A673 (cell line): Measurements from ENCODE around the gene KRTAP22-2. TPM values are rescaled to one million over a fixed set of nuclear protein-coding genes. Genes with fewer than 3 reads are reported as not detected.

ENCODE experiments used
- BruUV-seq: library from RNA; stranded (reverse); fragments of 400-500 nt; replicated peaks from 2 replicates; lab custom pipeline; 2021; lab: Mats Ljungman, UMichigan
- CTCF ChIA-PET: fragments of 300-600 bp; sonication (Branson Sonifier 250); formaldehyde crosslinking; loops from one replicate; lab custom pipeline; 2022; ENCODE audit warnings: antibody characterized with exemption; lab: Charles Lee
- POLR2A ChIA-PET: fragments of 300-600 bp; sonication (Branson Sonifier 250); formaldehyde crosslinking; loops from one replicate; lab custom pipeline; 2022; ENCODE audit warnings: antibody characterized with exemption; ENCODE audit not compliant: low non-redundant PET; lab: Charles Lee
- DNase-seq: peaks from one replicate; pipeline ENCODE4 v3.0.0-alpha.2; 2015; ENCODE audit warnings: low spot score
- H3K27ac ChIP-seq: fragments of 200-600 bp; sonication (generic); 2 replicates; pipeline ENCODE4 v1.5.1; 2016; ENCODE audit warnings: mixed run types, low read depth, mild to moderate bottlenecking, mixed read lengths, antibody characterized with exemption, low read length; ENCODE audit not compliant: poor library complexity, severe bottlenecking
- H3K27me3 ChIP-seq: fragments of 200-600 bp; sonication (generic); replicated peaks from 2 replicates; pipeline ENCODE4 v1.6.1; 2017; ENCODE audit warnings: mixed run types, low read depth, mild to moderate bottlenecking, mixed read lengths, antibody characterized with exemption, low read length; ENCODE audit not compliant: insufficient read depth, poor library complexity
- H3K36me3 ChIP-seq: fragments of 200-600 bp; sonication (generic); 2 replicates; pipeline ENCODE4 v1.6.1; 2016; ENCODE audit warnings: mixed run types, mild to moderate bottlenecking, mixed read lengths, antibody characterized with exemption, low read length; ENCODE audit not compliant: insufficient read depth, poor library complexity, severe bottlenecking
- H3K4me1 ChIP-seq: fragments of 200-600 bp; sonication (generic); 2 replicates; pipeline ENCODE4 v1.6.1; 2017; ENCODE audit warnings: mixed run types, mild to moderate bottlenecking, mixed read lengths, antibody characterized with exemption, low read length; ENCODE audit not compliant: insufficient read depth, poor library complexity, severe bottlenecking
- H3K4me3 ChIP-seq: fragments of 200-600 bp; sonication (generic); 2 replicates; pipeline ENCODE4 v1.5.1; 2016; ENCODE audit warnings: low read depth, mixed run types, mild to moderate bottlenecking, mixed read lengths, low read length; ENCODE audit not compliant: poor library complexity, severe bottlenecking
- H3K9me3 ChIP-seq: fragments of 200-600 bp; sonication (generic); 2 replicates; pipeline ENCODE4 v1.6.1; 2016; ENCODE audit warnings: mixed run types, low read depth, mild to moderate bottlenecking, mixed read lengths, antibody characterized with exemption, low read length; ENCODE audit not compliant: poor library complexity, severe bottlenecking
- CTCF ChIP-seq: fragments of 300-800, 200-600 bp; sonication (generic); conservative IDR thresholded peaks from 2 replicates; pipeline ENCODE4 v1.5.1; 2017; ENCODE audit warnings: low read depth, mild to moderate bottlenecking, antibody characterized with exemption, low read length, moderate library complexity, mixed read lengths
- EZH2 ChIP-seq: fragments of 200-600 bp; sonication (generic); IDR thresholded peaks from 2 replicates; pipeline ENCODE4 v1.6.1; 2017; ENCODE audit warnings: borderline replicate concordance, low read depth, mild to moderate bottlenecking, mixed read lengths, antibody characterized with exemption, low read length; ENCODE audit not compliant: poor library complexity, severe bottlenecking
- intact Hi-C: fragments of 100-400 bp; cut with micrococcal nuclease; formaldehyde crosslinking; loops from one replicate; pipeline ENCODE4 v1.10.0; 2022; ENCODE audit not compliant: unreplicated experiment
- total RNA-seq: library from RNA; stranded (reverse); gene quantifications from 2 replicates; pipeline ENCODE4 v1.2.3, GENCODE V29; 2021

Gene KRTAP22-2
- total RNA-seq, 1 experiment from 2014 or later, result not detected

DNA sequence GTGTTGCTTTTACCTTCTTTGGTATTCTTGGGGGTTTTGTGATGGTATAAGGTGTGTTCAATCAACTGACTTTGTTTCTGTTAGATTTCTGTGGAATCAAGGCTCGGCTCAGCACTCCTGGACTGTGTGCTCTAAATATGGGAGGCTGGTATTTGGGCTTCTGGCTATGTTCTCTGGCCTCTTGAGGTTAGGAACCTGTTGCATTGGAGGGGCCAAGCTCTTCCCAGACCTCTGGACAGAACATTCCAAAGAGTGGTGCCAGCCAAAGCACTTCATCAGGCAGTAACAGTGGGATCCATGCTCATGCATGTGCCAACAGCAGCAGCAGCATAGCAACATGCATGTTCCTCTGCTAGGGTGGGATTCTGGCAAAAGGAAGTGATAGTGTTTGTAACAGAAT, 37.4 kb downstream of the KRTAP22-2 start:
- no peaks in the 10 kb centered on the region for H3K27me3 ChIP-seq
- no peaks in the 10 kb centered on the region for H3K4me1 ChIP-seq
- intact Hi-C loops, result no loop called here
- no TSS peak for BruUV-seq
- H3K27ac ChIP-seq, result no peak overlapping the region
- no peak overlapping the region for H3K4me3 ChIP-seq
- ChIA-PET CTCF (no interaction called here), POLR2A (no interaction called here)
- no peak for DNase-seq
- H3K9me3 ChIP-seq, result no peaks in the 10 kb centered on the region
- H3K36me3 ChIP-seq, result no peaks in the 10 kb centered on the region
- TF ChIP-seq EZH2 (no peak), CTCF (no peak)

GRCh38 chr21:30541764-30542163, 48.4 kb downstream of the KRTAP22-2 start, which contains the start of gene KRTAP19-6:
Gene KRTAP19-6, minus strand, starts transcription at chr21:30541864. Its CDS starts 31 bp downstream, at chr21:30541833.
- DNase-seq, result no peak
- Histone ChIP-seq H3K27ac (no peak within 1 kb of the TSS), H3K27me3 (peaks cover under 1% of the 10 kb centered on the region), H3K36me3 (no peaks in the 10 kb centered on the region), H3K4me3 (no peak within 1 kb of the TSS), H3K4me1 (no peaks in the 10 kb centered on the region), H3K9me3 (no peaks in the 10 kb centered on the region)
- intact Hi-C loops, result no loop called here
- TF ChIP-seq EZH2 (no peak), CTCF (no peak)
- no TSS peak for BruUV-seq
- ChIA-PET CTCF (no interaction called here), POLR2A (no interaction called here)

Other genes starting within 250 kb of the KRTAP22-2 start
- not detected in 2 replicates for gene KRTAP23-1, start 241.8 kb downstream of the KRTAP22-2 start, total RNA-seq
- gene KRTAP13-2, start 218.1 kb downstream of the KRTAP22-2 start, total RNA-seq, result not detected in 2 replicates
- gene KRTAP13-1, start 194.4 kb downstream of the KRTAP22-2 start, total RNA-seq, result not detected in 2 replicates
- gene KRTAP13-3, start 164.5 kb downstream of the KRTAP22-2 start, total RNA-seq, result not detected in 2 replicates
- gene KRTAP13-4, start 160.2 kb downstream of the KRTAP22-2 start, total RNA-seq, result not detected in 2 replicates
- not detected in 2 replicates for gene KRTAP15-1, start 150.1 kb downstream of the KRTAP22-2 start, total RNA-seq
- not detected in 2 replicates for gene KRTAP19-1, start 110.0 kb downstream of the KRTAP22-2 start, total RNA-seq
- not detected in 2 replicates for gene KRTAP19-2, start 103.0 kb downstream of the KRTAP22-2 start, total RNA-seq
- gene KRTAP19-3, start 98.4 kb downstream of the KRTAP22-2 start, total RNA-seq, result not detected in 2 replicates
- not detected in 2 replicates for gene KRTAP19-4, start 93.2 kb downstream of the KRTAP22-2 start, total RNA-seq
- not detected in 2 replicates for gene KRTAP19-5, start 88.3 kb downstream of the KRTAP22-2 start, total RNA-seq
- gene KRTAP19-6, start 48.5 kb downstream of the KRTAP22-2 start, total RNA-seq, result not detected in 2 replicates
- gene KRTAP19-7, start 29.1 kb downstream of the KRTAP22-2 start, total RNA-seq, result not detected in 2 replicates
- gene KRTAP6-3, start 2.0 kb upstream of the KRTAP22-2 start, total RNA-seq, result not detected in 2 replicates
- not detected in 2 replicates for gene KRTAP6-2, start 8.5 kb upstream of the KRTAP22-2 start, total RNA-seq
- not detected in 2 replicates for gene KRTAP22-1, start 10.7 kb upstream of the KRTAP22-2 start, total RNA-seq
- not detected in 2 replicates for gene KRTAP6-1, start 23.5 kb upstream of the KRTAP22-2 start, total RNA-seq
- gene KRTAP20-1, start 26.0 kb upstream of the KRTAP22-2 start, total RNA-seq, result not detected in 2 replicates
- not detected in 2 replicates for gene KRTAP20-4, start 30.2 kb upstream of the KRTAP22-2 start, total RNA-seq
- not detected in 2 replicates for gene KRTAP20-2, start 44.8 kb upstream of the KRTAP22-2 start, total RNA-seq
- not detected in 2 replicates for gene KRTAP20-3, start 52.5 kb upstream of the KRTAP22-2 start, total RNA-seq
- gene KRTAP21-3, start 128.4 kb upstream of the KRTAP22-2 start, total RNA-seq, result not detected in 2 replicates
- gene KRTAP21-2, start 156.9 kb upstream of the KRTAP22-2 start, total RNA-seq, result not detected in 2 replicates
- gene KRTAP21-1, start 165.0 kb upstream of the KRTAP22-2 start, total RNA-seq, result not detected in 2 replicates
- not detected in 2 replicates for gene KRTAP8-1, start 222.9 kb upstream of the KRTAP22-2 start, total RNA-seq
- not detected in 2 replicates for gene KRTAP7-1, start 239.4 kb upstream of the KRTAP22-2 start, total RNA-seq